GM19455 (cell line): ENCODE data around the gene RFPL4AL1.

Experiments
- ATAC-seq: cut with Tn5 transposase; IDR thresholded peaks from one replicate; pipeline ENCODE4 v1.9.1; 2021; ENCODE audit not compliant: unreplicated experiment

Gene RFPL4AL1

GRCh38 chr19:55820037-55820436 is 51.1 kb downstream of the RFPL4AL1 start:
- ATAC-seq, result no peak
